HepG2 (cell line): ENCODE measurements around the gene CFL1. TPM values are rescaled to one million over a fixed set of nuclear protein-coding genes. Genes with fewer than 3 reads are reported as not detected.

ENCODE experiments used
- CBX1 ChIP-seq: IDR thresholded peaks from one replicate; pipeline ENCODE4 v1.6.1; 2016; ENCODE audit warnings: antibody characterized with exemption, low read depth
- EZH2 ChIP-seq: conservative IDR thresholded peaks from 2 replicates; pipeline ENCODE4 v1.6.1; 2012; ENCODE audit warnings: mild to moderate bottlenecking, low read depth, low read length, moderate library complexity
- FLYWCH1 ChIP-seq: sonication (generic); formaldehyde crosslinking; IDR thresholded peaks from 2 replicates; pipeline ENCODE4 v1.8.1; 2023; ENCODE audit warnings: mild to moderate bottlenecking, missing genetic modification reagents
- HMGXB3 ChIP-seq: sonication (generic); formaldehyde crosslinking; IDR thresholded peaks from 2 replicates; pipeline ENCODE4 v1.4.0; 2020; ENCODE audit warnings: missing genetic modification reagents, borderline replicate concordance
- MEIS2 ChIP-seq: sonication (generic); formaldehyde crosslinking; IDR thresholded peaks from 2 replicates; pipeline ENCODE4 v1.9.0; 2021; ENCODE audit warnings: mild to moderate bottlenecking, missing genetic modification reagents
- PHF20 ChIP-seq: sonication (generic); formaldehyde crosslinking; IDR thresholded peaks from 2 replicates; pipeline ENCODE4 v1.5.0; 2020; ENCODE audit warnings: mild to moderate bottlenecking, missing genetic modification reagents
- RNF2 ChIP-seq: fragments of 450-650 bp; conservative IDR thresholded peaks from 2 replicates; pipeline ENCODE4 v1.6.1; 2016; ENCODE audit warnings: low read depth
- SNAI1 ChIP-seq: sonication (generic); formaldehyde crosslinking; IDR thresholded peaks from 2 replicates; pipeline ENCODE4 v1.5.0; 2020; ENCODE audit warnings: mild to moderate bottlenecking, missing genetic modification reagents, borderline replicate concordance
- SP5 ChIP-seq: IDR thresholded peaks from 2 replicates; pipeline ENCODE4 v1.6.1; 2016; ENCODE audit warnings: low read depth, borderline replicate concordance
- ZMYM2 ChIP-seq: sonication (generic); formaldehyde crosslinking; IDR thresholded peaks from 2 replicates; pipeline ENCODE4 v1.8.0; 2022; ENCODE audit warnings: mild to moderate bottlenecking, missing genetic modification reagents
- ZMYM4 ChIP-seq: sonication (generic); formaldehyde crosslinking; IDR thresholded peaks from 2 replicates; pipeline ENCODE4 v1.8.1; 2023; ENCODE audit warnings: mild to moderate bottlenecking, missing genetic modification reagents
- ZNF296 ChIP-seq: sonication (generic); formaldehyde crosslinking; conservative IDR thresholded peaks from 2 replicates; pipeline ENCODE4 v1.5.0; 2020; ENCODE audit warnings: mild to moderate bottlenecking, missing genetic modification reagents
- ZNF558 ChIP-seq: sonication (generic); formaldehyde crosslinking; IDR thresholded peaks from 2 replicates; pipeline ENCODE4 v1.9.0; 2022; ENCODE audit warnings: mild to moderate bottlenecking, missing genetic modification reagents, borderline replicate concordance
- polyA plus RNA-seq, 8 experiments: library from polyadenylated mRNA; depleted of rRNA in 3 of 8; stranded (reverse) in 7 of 8; unstranded in 1 of 8; fragments of >200 nt; fragmentation: Illumina TruSeq in 4 of 8; extraction: Trizol in 4 of 8; gene quantifications; 2 replicates each; pipeline versions ENCODE4 v1.2.1 to v1.2.3, GENCODE V29; 2011 to 2016; ENCODE audit warnings: low read depth in 4 of 8, missing spikeins in 1 of 8, mixed read lengths in 1 of 8; ENCODE audit not compliant: insufficient read depth in 1 of 8
- total RNA-seq, 5 experiments: library from RNA; depleted of rRNA; stranded (reverse); fragments of >200 nt; fragmentation: Illumina TruSeq; extraction: Trizol; gene quantifications; 2 replicates each; pipeline ENCODE4 v1.2.3, GENCODE V29; 2016; ENCODE audit warnings: low read depth in 1 of 5
- TF ChIP-seq, protein P1 (sequence below): sonication (generic); formaldehyde crosslinking; IDR thresholded peaks from 2 replicates; pipeline ENCODE4 v1.8.0; 2022; ENCODE audit warnings: missing genetic modification reagents, mild to moderate bottlenecking, inconsistent platforms, borderline replicate concordance
- TF ChIP-seq, protein P2 (sequence below): sonication (generic); formaldehyde crosslinking; IDR thresholded peaks from 2 replicates; pipeline ENCODE4 v1.4.0; 2020; ENCODE audit warnings: missing genetic modification reagents
- TF ChIP-seq, protein P3 (sequence below): fragments of 450-650 bp; IDR thresholded peaks from 2 replicates; pipeline ENCODE4 v1.6.1; 2016
- TF ChIP-seq, protein P4 (sequence below): sonication (generic); formaldehyde crosslinking; IDR thresholded peaks from 2 replicates; pipeline ENCODE4 v1.5.0; 2020; ENCODE audit warnings: mild to moderate bottlenecking, missing genetic modification reagents

Gene CFL1
- total and polyA plus RNA-seq, 2 of the 13 experiments (the other 11 are each of a cell fraction or from before 2014, with no cell fraction given): 379 to 383 TPM

DNA sequence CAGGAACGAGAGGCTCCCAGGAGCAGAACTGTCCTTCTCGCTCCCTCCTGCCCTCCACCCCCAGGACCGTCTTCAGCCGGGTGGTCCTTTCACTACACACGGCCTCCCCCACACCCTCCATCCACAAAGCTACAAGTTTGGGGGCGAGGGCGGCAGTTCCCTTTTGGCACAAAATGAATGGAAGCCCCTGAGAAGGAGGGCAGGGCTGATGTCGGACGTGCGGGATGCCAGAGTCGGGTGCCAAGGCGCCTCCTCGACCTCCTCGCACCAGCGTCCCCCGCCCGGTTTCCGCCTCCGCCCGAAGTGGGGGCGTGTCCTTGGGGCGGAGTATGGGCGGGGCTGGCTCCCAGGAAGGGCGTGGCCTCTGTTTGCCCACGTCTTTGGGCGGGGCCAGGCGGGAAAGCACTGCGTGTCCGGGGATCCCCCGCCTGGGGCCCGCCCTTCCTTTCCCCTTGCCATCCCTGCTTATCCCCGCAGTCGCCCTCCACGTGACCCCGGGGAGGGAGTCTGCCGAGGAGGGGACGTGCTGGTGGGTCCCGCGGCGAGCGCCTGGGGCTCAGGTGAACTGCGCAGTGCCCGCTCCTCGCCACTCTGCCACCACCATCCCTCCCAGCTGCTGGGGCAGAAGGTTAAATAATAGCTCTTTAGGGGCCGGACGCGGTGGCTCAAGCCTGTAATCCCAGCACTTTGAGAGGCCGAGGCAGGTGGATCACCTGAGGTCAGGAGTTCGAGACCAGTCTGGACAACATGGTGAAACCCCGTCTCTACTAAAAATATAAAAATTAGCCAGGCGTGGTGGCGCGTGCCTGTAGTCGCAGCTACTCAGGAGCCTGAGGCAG, 15.6 kb upstream of the CFL1 start (continued):
- TF ChIP-seq HMGXB3 (peak; percentile 16; the same call in 1 of the 2 replicates), SP5 (peak; percentile 85), ZNF296 (CRISPR knock-in tag) (no peak), SNAI1 (0 out of 2 replicates have a peak, but pooled peaks have one; percentile 52), EZH2 (no peak), ZNF558 (CRISPR knock-in tag) (0 out of 2 replicates have a peak, but pooled peaks have one; percentile 44), MEIS2 (CRISPR knock-in tag) (no peak; the same call in 1 of the 2 replicates), RNF2 (no peak), CBX1 (no peak), PHF20 (CRISPR knock-in tag) (peak; percentile 28; the same call in 1 of the 2 replicates), ZMYM4 (CRISPR knock-in tag) (peak; percentile 63; the same call in 1 of the 2 replicates), ZMYM2 (CRISPR knock-in tag) (peak; percentile 95), FLYWCH1 (CRISPR knock-in tag) (peak; percentile 76; the same call in 1 of the 2 replicates)
- TF ChIP-seq, protein P1, sequence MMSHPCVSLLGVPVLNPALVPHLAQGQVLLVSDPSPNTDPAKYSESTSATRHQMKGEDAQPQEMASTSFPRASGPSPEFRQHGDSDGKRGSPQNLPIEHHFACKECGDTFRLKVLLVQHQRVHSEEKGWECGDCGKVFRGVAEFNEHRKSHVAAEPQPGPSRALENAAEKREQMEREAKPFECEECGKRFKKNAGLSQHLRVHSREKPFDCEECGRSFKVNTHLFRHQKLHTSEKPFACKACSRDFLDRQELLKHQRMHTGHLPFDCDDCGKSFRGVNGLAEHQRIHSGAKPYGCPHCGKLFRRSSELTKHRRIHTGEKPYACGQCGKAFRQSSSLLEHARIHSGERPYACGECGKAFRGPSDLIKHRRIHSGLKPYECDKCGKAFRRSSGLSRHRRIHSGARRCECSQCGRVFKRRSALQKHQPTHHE (CRISPR knock-in tag): 0 out of 2 replicates have a peak, but pooled peaks have one; percentile 38
- TF ChIP-seq, protein P2, sequence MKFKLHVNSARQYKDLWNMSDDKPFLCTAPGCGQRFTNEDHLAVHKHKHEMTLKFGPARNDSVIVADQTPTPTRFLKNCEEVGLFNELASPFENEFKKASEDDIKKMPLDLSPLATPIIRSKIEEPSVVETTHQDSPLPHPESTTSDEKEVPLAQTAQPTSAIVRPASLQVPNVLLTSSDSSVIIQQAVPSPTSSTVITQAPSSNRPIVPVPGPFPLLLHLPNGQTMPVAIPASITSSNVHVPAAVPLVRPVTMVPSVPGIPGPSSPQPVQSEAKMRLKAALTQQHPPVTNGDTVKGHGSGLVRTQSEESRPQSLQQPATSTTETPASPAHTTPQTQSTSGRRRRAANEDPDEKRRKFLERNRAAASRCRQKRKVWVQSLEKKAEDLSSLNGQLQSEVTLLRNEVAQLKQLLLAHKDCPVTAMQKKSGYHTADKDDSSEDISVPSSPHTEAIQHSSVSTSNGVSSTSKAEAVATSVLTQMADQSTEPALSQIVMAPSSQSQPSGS: 0 out of 2 replicates have a peak, but pooled peaks have one; percentile 13
- TF ChIP-seq, protein P3, sequence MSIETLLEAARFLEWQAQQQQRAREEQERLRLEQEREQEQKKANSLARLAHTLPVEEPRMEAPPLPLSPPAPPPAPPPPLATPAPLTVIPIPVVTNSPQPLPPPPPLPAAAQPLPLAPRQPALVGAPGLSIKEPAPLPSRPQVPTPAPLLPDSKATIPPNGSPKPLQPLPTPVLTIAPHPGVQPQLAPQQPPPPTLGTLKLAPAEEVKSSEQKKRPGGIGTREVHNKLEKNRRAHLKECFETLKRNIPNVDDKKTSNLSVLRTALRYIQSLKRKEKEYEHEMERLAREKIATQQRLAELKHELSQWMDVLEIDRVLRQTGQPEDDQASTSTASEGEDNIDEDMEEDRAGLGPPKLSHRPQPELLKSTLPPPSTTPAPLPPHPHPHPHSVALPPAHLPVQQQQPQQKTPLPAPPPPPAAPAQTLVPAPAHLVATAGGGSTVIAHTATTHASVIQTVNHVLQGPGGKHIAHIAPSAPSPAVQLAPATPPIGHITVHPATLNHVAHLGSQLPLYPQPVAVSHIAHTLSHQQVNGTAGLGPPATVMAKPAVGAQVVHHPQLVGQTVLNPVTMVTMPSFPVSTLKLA: peak; percentile 46
- TF ChIP-seq, protein P4, sequence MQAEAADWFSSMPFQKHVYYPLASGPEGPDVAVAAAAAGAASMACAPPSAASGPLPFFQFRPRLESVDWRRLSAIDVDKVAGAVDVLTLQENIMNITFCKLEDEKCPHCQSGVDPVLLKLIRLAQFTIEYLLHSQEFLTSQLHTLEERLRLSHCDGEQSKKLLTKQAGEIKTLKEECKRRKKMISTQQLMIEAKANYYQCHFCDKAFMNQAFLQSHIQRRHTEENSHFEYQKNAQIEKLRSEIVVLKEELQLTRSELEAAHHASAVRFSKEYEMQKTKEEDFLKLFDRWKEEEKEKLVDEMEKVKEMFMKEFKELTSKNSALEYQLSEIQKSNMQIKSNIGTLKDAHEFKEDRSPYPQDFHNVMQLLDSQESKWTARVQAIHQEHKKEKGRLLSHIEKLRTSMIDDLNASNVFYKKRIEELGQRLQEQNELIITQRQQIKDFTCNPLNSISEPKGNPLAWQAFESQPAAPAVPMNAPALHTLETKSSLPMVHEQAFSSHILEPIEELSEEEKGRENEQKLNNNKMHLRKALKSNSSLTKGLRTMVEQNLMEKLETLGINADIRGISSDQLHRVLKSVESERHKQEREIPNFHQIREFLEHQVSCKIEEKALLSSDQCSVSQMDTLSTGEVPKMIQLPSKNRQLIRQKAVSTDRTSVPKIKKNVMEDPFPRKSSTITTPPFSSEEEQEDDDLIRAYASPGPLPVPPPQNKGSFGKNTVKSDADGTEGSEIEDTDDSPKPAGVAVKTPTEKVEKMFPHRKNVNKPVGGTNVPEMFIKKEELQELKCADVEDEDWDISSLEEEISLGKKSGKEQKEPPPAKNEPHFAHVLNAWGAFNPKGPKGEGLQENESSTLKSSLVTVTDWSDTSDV (CRISPR knock-in tag): peak; percentile 64; the same call in 1 of the 2 replicates
